A673 (cell line): ENCODE results near the gene PRSS48. TPM values are rescaled to one million over a fixed set of nuclear protein-coding genes. Genes with fewer than 3 reads are reported as not detected.

Experiments used
- BruUV-seq: library from RNA; stranded (reverse); fragments of 400-500 nt; replicated peaks from 2 replicates; lab custom pipeline; 2021; lab: Mats Ljungman, UMichigan
- CTCF ChIA-PET: fragments of 300-600 bp; sonication (Branson Sonifier 250); formaldehyde crosslinking; loops from one replicate; lab custom pipeline; 2022; ENCODE audit warnings: antibody characterized with exemption; lab: Charles Lee
- POLR2A ChIA-PET: fragments of 300-600 bp; sonication (Branson Sonifier 250); formaldehyde crosslinking; loops from one replicate; lab custom pipeline; 2022; ENCODE audit warnings: antibody characterized with exemption; ENCODE audit not compliant: low non-redundant PET; lab: Charles Lee
- DNase-seq: peaks from one replicate; pipeline ENCODE4 v3.0.0-alpha.2; 2015; ENCODE audit warnings: low spot score
- H3K27ac ChIP-seq: fragments of 200-600 bp; sonication (generic); 2 replicates; pipeline ENCODE4 v1.5.1; 2016; ENCODE audit warnings: mixed run types, low read depth, mild to moderate bottlenecking, mixed read lengths, antibody characterized with exemption, low read length; ENCODE audit not compliant: poor library complexity, severe bottlenecking
- H3K27me3 ChIP-seq: fragments of 200-600 bp; sonication (generic); replicated peaks from 2 replicates; pipeline ENCODE4 v1.6.1; 2017; ENCODE audit warnings: mixed run types, low read depth, mild to moderate bottlenecking, mixed read lengths, antibody characterized with exemption, low read length; ENCODE audit not compliant: insufficient read depth, poor library complexity
- H3K36me3 ChIP-seq: fragments of 200-600 bp; sonication (generic); 2 replicates; pipeline ENCODE4 v1.6.1; 2016; ENCODE audit warnings: mixed run types, mild to moderate bottlenecking, mixed read lengths, antibody characterized with exemption, low read length; ENCODE audit not compliant: insufficient read depth, poor library complexity, severe bottlenecking
- H3K4me1 ChIP-seq: fragments of 200-600 bp; sonication (generic); 2 replicates; pipeline ENCODE4 v1.6.1; 2017; ENCODE audit warnings: mixed run types, mild to moderate bottlenecking, mixed read lengths, antibody characterized with exemption, low read length; ENCODE audit not compliant: insufficient read depth, poor library complexity, severe bottlenecking
- H3K4me3 ChIP-seq: fragments of 200-600 bp; sonication (generic); 2 replicates; pipeline ENCODE4 v1.5.1; 2016; ENCODE audit warnings: low read depth, mixed run types, mild to moderate bottlenecking, mixed read lengths, low read length; ENCODE audit not compliant: poor library complexity, severe bottlenecking
- H3K9me3 ChIP-seq: fragments of 200-600 bp; sonication (generic); 2 replicates; pipeline ENCODE4 v1.6.1; 2016; ENCODE audit warnings: mixed run types, low read depth, mild to moderate bottlenecking, mixed read lengths, antibody characterized with exemption, low read length; ENCODE audit not compliant: poor library complexity, severe bottlenecking
- EZH2 ChIP-seq: fragments of 200-600 bp; sonication (generic); IDR thresholded peaks from 2 replicates; pipeline ENCODE4 v1.6.1; 2017; ENCODE audit warnings: borderline replicate concordance, low read depth, mild to moderate bottlenecking, mixed read lengths, antibody characterized with exemption, low read length; ENCODE audit not compliant: poor library complexity, severe bottlenecking
- intact Hi-C: fragments of 100-400 bp; cut with micrococcal nuclease; formaldehyde crosslinking; loops from one replicate; pipeline ENCODE4 v1.10.0; 2022; ENCODE audit not compliant: unreplicated experiment
- total RNA-seq: library from RNA; stranded (reverse); gene quantifications from 2 replicates; pipeline ENCODE4 v1.2.3, GENCODE V29; 2021
- TF ChIP-seq, protein P1 (sequence below): fragments of 300-800, 200-600 bp; sonication (generic); conservative IDR thresholded peaks from 2 replicates; pipeline ENCODE4 v1.5.1; 2017; ENCODE audit warnings: low read depth, mild to moderate bottlenecking, antibody characterized with exemption, low read length, moderate library complexity, mixed read lengths

The PRSS48 gene
- total RNA-seq, 1 experiment from 2014 or later: not detected

DNA sequence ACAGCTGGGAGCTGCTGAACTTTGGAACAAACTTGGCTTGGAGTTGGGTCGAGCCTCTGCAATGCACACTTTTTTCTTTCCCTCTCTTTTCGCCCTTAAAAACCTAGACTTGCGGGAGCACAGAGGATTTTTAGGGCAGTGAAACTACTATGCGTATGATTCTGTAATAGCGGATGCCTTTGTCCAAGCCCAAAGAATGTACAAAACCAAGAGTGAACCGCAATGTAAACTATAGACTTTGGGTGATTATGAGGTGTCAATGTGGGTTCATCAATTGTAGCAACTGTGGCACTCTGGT, 48.9 kb downstream of the PRSS48 start:
- POLR2A ChIA-PET: no interaction called here
- no TSS peak for BruUV-seq
- DNase-seq: no peak
- peak overlapping the region; percentile 55 for H3K4me3 ChIP-seq
- H3K9me3 ChIP-seq: no peaks in the 10 kb centered on the region
- CTCF ChIA-PET: no interaction called here
- no peaks in the 10 kb centered on the region for H3K4me1 ChIP-seq
- no peaks in the 10 kb centered on the region for H3K36me3 ChIP-seq
- H3K27me3 ChIP-seq: peaks cover 30% of the 10 kb centered on the region
- TF ChIP-seq, protein P1, sequence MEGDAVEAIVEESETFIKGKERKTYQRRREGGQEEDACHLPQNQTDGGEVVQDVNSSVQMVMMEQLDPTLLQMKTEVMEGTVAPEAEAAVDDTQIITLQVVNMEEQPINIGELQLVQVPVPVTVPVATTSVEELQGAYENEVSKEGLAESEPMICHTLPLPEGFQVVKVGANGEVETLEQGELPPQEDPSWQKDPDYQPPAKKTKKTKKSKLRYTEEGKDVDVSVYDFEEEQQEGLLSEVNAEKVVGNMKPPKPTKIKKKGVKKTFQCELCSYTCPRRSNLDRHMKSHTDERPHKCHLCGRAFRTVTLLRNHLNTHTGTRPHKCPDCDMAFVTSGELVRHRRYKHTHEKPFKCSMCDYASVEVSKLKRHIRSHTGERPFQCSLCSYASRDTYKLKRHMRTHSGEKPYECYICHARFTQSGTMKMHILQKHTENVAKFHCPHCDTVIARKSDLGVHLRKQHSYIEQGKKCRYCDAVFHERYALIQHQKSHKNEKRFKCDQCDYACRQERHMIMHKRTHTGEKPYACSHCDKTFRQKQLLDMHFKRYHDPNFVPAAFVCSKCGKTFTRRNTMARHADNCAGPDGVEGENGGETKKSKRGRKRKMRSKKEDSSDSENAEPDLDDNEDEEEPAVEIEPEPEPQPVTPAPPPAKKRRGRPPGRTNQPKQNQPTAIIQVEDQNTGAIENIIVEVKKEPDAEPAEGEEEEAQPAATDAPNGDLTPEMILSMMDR: no peak
- TF ChIP-seq EZH2: no peak
- intact Hi-C loops: no loop called here
- H3K27ac ChIP-seq: no peak overlapping the region

DNA sequence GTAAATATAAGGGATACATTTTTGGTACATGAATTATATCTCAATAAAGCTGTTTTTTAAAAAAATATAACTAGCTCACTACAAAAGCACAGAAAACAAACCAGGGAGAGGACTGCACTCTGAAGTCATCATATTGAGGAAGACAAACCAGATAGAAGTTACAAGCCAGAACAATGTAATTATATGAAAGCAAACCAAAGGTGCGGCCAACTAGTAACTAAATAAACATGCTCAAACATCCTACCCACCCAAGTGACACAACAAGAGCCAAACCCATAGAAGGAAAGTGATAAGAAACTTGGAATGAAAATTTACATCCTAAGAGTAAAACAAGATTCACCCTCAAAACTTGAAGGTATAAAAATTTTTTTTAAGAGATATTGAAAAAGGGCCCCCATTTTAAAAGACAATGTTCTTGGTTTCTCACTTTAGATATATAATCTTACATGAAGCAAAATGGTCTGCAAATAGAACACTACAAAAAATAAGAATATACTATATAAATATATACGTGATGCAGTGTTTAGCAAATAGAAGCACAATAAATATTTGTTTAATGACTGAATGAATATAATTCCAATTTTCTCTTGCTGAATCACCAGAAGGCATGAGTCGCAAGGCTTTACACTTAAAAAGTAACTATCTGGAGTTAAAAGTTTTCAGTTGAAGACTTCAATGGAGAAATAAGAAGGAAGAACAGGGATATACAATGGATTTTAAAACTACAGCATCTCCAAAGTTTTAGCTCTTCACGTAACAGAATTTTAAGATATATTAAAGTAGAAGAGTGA, 52.5 kb downstream of the PRSS48 start:
- H3K9me3 ChIP-seq: no peaks in the 10 kb centered on the region
- TF ChIP-seq EZH2: no peak
- TF ChIP-seq, protein P1: no peak
- BruUV-seq: no TSS peak
- H3K4me1 ChIP-seq: no peaks in the 10 kb centered on the region
- intact Hi-C loops: no loop called here
- ChIA-PET POLR2A (no interaction called here), CTCF (no interaction called here)
- no peak overlapping the region for H3K4me3 ChIP-seq
- no peaks in the 10 kb centered on the region for H3K36me3 ChIP-seq
- DNase-seq: no peak
- peaks cover 13% of the 10 kb centered on the region for H3K27me3 ChIP-seq
- H3K27ac ChIP-seq: no peak overlapping the region

DNA sequence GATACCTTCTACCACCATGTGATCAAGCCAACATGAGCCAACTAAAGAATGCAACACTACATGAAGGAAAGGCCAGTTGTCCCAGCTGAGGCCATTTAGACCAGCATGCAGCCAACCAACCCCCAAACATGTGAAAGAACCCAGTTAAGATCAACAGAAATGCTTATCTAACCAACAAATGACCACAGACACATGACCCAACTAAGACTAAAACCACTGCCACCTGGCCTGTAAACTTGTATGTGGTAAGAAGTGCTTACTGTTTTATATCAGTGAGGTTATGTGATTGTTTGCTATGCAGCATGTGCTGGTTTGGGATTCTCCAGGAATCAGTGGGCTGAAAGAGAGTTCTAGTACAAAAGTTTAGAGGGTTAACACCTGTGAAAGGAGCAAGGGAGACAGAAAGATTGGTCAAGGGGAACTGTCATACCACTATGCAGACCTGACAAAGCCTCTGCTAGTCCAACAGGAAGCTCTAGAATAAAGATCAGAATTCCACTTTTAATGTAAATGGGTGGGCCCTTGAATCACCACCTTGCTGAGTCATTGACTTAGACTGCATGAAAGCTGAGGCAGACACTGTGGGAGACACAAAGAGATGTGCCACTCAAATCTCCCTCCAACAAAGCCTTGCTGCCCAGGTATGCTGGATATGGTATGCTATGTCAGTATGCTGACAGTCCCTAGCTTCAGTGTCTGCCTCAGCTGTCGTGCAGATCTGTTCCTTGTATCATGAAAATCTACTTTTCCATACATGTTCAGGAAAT, 54.5 kb downstream of the PRSS48 start:
- no peak for DNase-seq
- Histone ChIP-seq H3K4me1 (no peaks in the 10 kb centered on the region), H3K27me3 (peaks cover 4% of the 10 kb centered on the region), H3K27ac (no peak overlapping the region), H3K4me3 (no peak overlapping the region), H3K36me3 (no peaks in the 10 kb centered on the region), H3K9me3 (no peaks in the 10 kb centered on the region)
- no TSS peak for BruUV-seq
- intact Hi-C loops: no loop called here
- CTCF ChIA-PET: no interaction called here
- TF ChIP-seq EZH2: no peak
- POLR2A ChIA-PET: no interaction called here
